GM23338 (cell line): Measurements from ENCODE around the gene SCGN. TPM values are rescaled to one million over a fixed set of nuclear protein-coding genes. Genes with fewer than 3 reads are reported as not detected.

Experiments used
- EZH2 ChIP-seq: fragments of 200-600 bp; sonication (generic); IDR thresholded peaks from one replicate; pipeline ENCODE4 v1.8.0; 2017; ENCODE audit warnings: antibody characterized with exemption, mild to moderate bottlenecking, low read depth; ENCODE audit not compliant: unreplicated experiment
- POLR2AphosphoS5 ChIP-seq: IDR thresholded peaks from 2 replicates; pipeline ENCODE4 v1.6.1; 2016; ENCODE audit warnings: antibody characterized with exemption, low read depth
- ZNF331 ChIP-seq: fragments of 250-450 bp; sonication (Bioruptor Pico); IDR thresholded peaks from 2 replicates; pipeline ENCODE4 v1.5.0; 2020; ENCODE audit warnings: low read depth, mild to moderate bottlenecking, moderate library complexity
- polyA plus RNA-seq: library from polyadenylated mRNA; unstranded; fragments of >200 nt; fragmentation: Nextera tagmentation; extraction: Ambion mirVana; gene quantifications from 2 replicates; pipeline ENCODE4 v1.2.1, GENCODE V29; 2016
- total RNA-seq: library from RNA; depleted of rRNA; stranded (reverse); fragments of >200 nt; shearing (Covaris generic); gene quantifications from 2 replicates; pipeline ENCODE4 v1.2.3, GENCODE V29; 2014
- TF ChIP-seq, protein P1 (sequence below): fragments of 250-450 bp; sonication (Bioruptor Pico); IDR thresholded peaks from 2 replicates; pipeline ENCODE4 v1.5.0; 2020; ENCODE audit warnings: mild to moderate bottlenecking, moderate library complexity
- TF ChIP-seq, protein P2 (sequence below), 2 experiments: fragments of 200-600 bp in 1 of 2; sonication (generic) in 1 of 2; conservative IDR thresholded peaks; 2 replicates each; pipeline versions ENCODE4 v1.5.1 to v1.6.1; 2016 to 2017; ENCODE audit warnings: antibody characterized with exemption in 2 of 2, low read depth in 2 of 2, mild to moderate bottlenecking in 2 of 2, moderate library complexity in 1 of 2
- TF ChIP-seq, protein P3 (sequence below): IDR thresholded peaks from one replicate; pipeline ENCODE4 v1.6.1; 2018; ENCODE audit warnings: antibody characterized with exemption; ENCODE audit not compliant: unreplicated experiment
- TF ChIP-seq, protein P4 (sequence below): IDR thresholded peaks from 2 replicates; pipeline ENCODE4 v1.6.1; 2016; ENCODE audit warnings: antibody characterized with exemption

Gene SCGN
- total and polyA plus RNA-seq, 2 experiments from 2014 or later = not detected

DNA sequence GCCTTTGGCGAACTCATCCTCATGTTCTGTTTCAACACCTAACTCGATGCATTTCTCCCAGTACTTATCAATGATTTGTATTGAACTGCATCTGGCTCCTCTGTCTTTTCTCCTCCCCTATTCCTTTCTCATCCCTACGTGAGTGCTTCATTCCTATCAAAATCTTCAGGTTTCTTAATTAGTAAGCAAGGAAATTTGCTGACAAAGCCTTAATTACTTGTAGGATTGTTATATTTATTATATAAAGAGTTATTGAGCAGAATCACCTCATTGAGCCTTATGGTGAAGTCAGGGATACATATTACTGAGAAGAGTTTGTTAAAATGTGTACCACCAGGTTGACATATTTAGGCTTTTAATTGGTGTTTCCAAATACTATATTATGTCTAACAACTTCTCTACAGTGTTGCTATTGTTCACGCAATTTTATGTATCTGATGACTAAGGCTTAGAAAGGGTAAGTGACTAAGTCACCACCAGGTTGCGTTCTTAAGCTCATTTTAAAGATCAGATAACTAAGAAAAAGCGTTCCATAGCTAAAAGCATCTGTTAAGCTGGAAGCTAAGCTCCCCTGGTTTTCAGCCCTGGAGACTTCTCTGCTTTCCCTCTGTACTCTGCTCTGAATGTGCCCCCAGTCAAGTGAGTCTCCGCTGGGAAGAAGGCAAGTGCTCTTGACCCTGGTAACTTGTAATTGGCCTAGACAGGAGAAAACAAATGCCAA, 18.9 kb downstream of the SCGN start (continued):
- TF ChIP-seq, protein P1, sequence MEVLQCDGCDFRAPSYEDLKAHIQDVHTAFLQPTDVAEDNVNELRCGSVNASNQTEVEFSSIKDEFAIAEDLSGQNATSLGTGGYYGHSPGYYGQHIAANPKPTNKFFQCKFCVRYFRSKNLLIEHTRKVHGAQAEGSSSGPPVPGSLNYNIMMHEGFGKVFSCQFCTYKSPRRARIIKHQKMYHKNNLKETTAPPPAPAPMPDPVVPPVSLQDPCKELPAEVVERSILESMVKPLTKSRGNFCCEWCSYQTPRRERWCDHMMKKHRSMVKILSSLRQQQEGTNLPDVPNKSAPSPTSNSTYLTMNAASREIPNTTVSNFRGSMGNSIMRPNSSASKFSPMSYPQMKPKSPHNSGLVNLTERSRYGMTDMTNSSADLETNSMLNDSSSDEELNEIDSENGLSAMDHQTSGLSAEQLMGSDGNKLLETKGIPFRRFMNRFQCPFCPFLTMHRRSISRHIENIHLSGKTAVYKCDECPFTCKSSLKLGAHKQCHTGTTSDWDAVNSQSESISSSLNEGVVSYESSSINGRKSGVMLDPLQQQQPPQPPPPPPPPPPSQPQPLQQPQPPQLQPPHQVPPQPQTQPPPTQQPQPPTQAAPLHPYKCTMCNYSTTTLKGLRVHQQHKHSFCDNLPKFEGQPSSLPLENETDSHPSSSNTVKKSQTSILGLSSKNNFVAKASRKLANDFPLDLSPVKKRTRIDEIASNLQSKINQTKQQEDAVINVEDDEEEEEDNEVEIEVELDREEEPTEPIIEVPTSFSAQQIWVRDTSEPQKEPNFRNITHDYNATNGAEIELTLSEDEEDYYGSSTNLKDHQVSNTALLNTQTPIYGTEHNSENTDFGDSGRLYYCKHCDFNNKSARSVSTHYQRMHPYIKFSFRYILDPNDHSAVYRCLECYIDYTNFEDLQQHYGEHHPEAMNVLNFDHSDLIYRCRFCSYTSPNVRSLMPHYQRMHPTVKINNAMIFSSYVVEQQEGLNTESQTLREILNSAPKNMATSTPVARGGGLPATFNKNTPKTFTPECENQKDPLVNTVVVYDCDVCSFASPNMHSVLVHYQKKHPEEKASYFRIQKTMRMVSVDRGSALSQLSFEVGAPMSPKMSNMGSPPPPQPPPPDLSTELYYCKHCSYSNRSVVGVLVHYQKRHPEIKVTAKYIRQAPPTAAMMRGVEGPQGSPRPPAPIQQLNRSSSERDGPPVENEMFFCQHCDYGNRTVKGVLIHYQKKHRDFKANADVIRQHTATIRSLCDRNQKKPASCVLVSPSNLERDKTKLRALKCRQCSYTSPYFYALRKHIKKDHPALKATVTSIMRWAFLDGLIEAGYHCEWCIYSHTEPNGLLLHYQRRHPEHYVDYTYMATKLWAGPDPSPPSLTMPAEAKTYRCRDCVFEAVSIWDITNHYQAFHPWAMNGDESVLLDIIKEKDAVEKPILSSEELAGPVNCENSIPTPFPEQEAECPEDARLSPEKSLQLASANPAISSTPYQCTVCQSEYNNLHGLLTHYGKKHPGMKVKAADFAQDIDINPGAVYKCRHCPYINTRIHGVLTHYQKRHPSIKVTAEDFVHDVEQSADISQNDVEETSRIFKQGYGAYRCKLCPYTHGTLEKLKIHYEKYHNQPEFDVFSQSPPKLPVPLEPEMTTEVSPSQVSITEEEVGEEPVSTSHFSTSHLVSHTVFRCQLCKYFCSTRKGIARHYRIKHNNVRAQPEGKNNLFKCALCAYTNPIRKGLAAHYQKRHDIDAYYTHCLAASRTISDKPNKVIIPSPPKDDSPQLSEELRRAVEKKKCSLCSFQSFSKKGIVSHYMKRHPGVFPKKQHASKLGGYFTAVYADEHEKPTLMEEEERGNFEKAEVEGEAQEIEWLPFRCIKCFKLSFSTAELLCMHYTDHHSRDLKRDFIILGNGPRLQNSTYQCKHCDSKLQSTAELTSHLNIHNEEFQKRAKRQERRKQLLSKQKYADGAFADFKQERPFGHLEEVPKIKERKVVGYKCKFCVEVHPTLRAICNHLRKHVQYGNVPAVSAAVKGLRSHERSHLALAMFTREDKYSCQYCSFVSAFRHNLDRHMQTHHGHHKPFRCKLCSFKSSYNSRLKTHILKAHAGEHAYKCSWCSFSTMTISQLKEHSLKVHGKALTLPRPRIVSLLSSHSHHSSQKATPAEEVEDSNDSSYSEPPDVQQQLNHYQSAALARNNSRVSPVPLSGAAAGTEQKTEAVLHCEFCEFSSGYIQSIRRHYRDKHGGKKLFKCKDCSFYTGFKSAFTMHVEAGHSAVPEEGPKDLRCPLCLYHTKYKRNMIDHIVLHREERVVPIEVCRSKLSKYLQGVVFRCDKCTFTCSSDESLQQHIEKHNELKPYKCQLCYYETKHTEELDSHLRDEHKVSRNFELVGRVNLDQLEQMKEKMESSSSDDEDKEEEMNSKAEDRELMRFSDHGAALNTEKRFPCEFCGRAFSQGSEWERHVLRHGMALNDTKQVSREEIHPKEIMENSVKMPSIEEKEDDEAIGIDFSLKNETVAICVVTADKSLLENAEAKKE (CRISPR knock-in tag) = no peak
- TF ChIP-seq, protein P2, sequence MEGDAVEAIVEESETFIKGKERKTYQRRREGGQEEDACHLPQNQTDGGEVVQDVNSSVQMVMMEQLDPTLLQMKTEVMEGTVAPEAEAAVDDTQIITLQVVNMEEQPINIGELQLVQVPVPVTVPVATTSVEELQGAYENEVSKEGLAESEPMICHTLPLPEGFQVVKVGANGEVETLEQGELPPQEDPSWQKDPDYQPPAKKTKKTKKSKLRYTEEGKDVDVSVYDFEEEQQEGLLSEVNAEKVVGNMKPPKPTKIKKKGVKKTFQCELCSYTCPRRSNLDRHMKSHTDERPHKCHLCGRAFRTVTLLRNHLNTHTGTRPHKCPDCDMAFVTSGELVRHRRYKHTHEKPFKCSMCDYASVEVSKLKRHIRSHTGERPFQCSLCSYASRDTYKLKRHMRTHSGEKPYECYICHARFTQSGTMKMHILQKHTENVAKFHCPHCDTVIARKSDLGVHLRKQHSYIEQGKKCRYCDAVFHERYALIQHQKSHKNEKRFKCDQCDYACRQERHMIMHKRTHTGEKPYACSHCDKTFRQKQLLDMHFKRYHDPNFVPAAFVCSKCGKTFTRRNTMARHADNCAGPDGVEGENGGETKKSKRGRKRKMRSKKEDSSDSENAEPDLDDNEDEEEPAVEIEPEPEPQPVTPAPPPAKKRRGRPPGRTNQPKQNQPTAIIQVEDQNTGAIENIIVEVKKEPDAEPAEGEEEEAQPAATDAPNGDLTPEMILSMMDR (conservative IDR thresholded peaks at IDR 0.05; ENCODE audit: low read depth in 2 of 2) = no peak
- TF ChIP-seq ZNF331 (CRISPR knock-in tag) (no peak), POLR2AphosphoS5 (no peak), EZH2 (no peak)
- TF ChIP-seq, protein P3, sequence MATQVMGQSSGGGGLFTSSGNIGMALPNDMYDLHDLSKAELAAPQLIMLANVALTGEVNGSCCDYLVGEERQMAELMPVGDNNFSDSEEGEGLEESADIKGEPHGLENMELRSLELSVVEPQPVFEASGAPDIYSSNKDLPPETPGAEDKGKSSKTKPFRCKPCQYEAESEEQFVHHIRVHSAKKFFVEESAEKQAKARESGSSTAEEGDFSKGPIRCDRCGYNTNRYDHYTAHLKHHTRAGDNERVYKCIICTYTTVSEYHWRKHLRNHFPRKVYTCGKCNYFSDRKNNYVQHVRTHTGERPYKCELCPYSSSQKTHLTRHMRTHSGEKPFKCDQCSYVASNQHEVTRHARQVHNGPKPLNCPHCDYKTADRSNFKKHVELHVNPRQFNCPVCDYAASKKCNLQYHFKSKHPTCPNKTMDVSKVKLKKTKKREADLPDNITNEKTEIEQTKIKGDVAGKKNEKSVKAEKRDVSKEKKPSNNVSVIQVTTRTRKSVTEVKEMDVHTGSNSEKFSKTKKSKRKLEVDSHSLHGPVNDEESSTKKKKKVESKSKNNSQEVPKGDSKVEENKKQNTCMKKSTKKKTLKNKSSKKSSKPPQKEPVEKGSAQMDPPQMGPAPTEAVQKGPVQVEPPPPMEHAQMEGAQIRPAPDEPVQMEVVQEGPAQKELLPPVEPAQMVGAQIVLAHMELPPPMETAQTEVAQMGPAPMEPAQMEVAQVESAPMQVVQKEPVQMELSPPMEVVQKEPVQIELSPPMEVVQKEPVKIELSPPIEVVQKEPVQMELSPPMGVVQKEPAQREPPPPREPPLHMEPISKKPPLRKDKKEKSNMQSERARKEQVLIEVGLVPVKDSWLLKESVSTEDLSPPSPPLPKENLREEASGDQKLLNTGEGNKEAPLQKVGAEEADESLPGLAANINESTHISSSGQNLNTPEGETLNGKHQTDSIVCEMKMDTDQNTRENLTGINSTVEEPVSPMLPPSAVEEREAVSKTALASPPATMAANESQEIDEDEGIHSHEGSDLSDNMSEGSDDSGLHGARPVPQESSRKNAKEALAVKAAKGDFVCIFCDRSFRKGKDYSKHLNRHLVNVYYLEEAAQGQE = no peak
- TF ChIP-seq, protein P4, sequence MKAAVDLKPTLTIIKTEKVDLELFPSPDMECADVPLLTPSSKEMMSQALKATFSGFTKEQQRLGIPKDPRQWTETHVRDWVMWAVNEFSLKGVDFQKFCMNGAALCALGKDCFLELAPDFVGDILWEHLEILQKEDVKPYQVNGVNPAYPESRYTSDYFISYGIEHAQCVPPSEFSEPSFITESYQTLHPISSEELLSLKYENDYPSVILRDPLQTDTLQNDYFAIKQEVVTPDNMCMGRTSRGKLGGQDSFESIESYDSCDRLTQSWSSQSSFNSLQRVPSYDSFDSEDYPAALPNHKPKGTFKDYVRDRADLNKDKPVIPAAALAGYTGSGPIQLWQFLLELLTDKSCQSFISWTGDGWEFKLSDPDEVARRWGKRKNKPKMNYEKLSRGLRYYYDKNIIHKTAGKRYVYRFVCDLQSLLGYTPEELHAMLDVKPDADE = no peak
